Measurements from ENCODE around the gene SUN5. TPM values are rescaled to one million over a fixed set of nuclear protein-coding genes. Genes with fewer than 3 reads are reported as not detected.

SUN5 gene
- total RNA-seq, 2 experiments from 2014 or later = not detected

- H3K4me3 ChIP-seq (ENCODE audit: low read length) = no peak overlapping the region
- ChIA-PET CTCF (no interaction called here), POLR2A (no interaction called here)
- intact Hi-C loops (cut with DNase I, micrococcal nuclease) = no loop called here
- H3K27me3 Mint-ChIP-seq = no peaks in the 10 kb centered on the region
- no peak overlapping the region for H3K27ac Mint-ChIP-seq
- peaks cover 0 to under 1% of the 10 kb centered on the region in 2 experiments for H3K9me3 ChIP-seq (ENCODE audit: control insufficient read depth in 1 of 2, insufficient read depth in 1 of 2, low read length in 2 of 2)
- ATAC-seq (ENCODE audit: poor library complexity) (no peak), DNase-seq (no peak)
- no peak for TF ChIP-seq CTCF (IDR thresholded peaks at IDR 0.05)
- H3K4me1 Mint-ChIP-seq (ENCODE audit: low read depth) = no peaks in the 10 kb centered on the region
- no peak overlapping the region for H3K27ac ChIP-seq (ENCODE audit: low read depth in 1 of 2, low read length in 2 of 2)
- no peaks in the 10 kb centered on the region for H3K36me3 Mint-ChIP-seq (ENCODE audit: low read depth)
- H3K27me3 ChIP-seq (ENCODE audit: control insufficient read depth in 1 of 2, insufficient read depth in 2 of 2, low read length in 2 of 2) = no peaks in the 10 kb centered on the region
- H3K4me3 Mint-ChIP-seq = no peak overlapping the region
- H3K36me3 ChIP-seq (ENCODE audit: insufficient read depth, low read length) = no peaks in the 10 kb centered on the region
- no peaks in the 10 kb centered on the region for H3K9me3 Mint-ChIP-seq
- no peaks in the 10 kb centered on the region for H3K4me1 ChIP-seq (ENCODE audit: insufficient read depth, low read length)
Observed at GRCh38 chr20:33025318-33025876, 21.2 kb upstream of the SUN5 start.

GRCh38 chr20:33024609-33025317, 20.5 kb upstream of the SUN5 start:
- intact Hi-C loops (cut with DNase I, micrococcal nuclease) = no loop called here
- TF ChIP-seq CTCF (IDR thresholded peaks at IDR 0.05) = no peak
- Mint-ChIP-seq H3K36me3 (ENCODE audit: low read depth) (no peaks in the 10 kb centered on the region), H3K9me3 (no peaks in the 10 kb centered on the region), H3K4me3 (no peak overlapping the region), H3K27ac (no peak overlapping the region), H3K27me3 (no peaks in the 10 kb centered on the region), H3K4me1 (ENCODE audit: low read depth) (no peaks in the 10 kb centered on the region)
- ATAC-seq (ENCODE audit: poor library complexity) (no peak), DNase-seq (no peak)
- Histone ChIP-seq H3K36me3 (ENCODE audit: insufficient read depth, low read length) (no peaks in the 10 kb centered on the region), H3K4me1 (ENCODE audit: insufficient read depth, low read length) (no peaks in the 10 kb centered on the region), H3K27ac (ENCODE audit: low read depth in 1 of 2, low read length in 2 of 2) (no peak overlapping the region), H3K27me3 (ENCODE audit: control insufficient read depth in 1 of 2, insufficient read depth in 2 of 2, low read length in 2 of 2) (no peaks in the 10 kb centered on the region), H3K4me3 (ENCODE audit: low read length) (no peak overlapping the region), H3K9me3 (ENCODE audit: control insufficient read depth in 1 of 2, insufficient read depth in 1 of 2, low read length in 2 of 2) (peaks cover 0 to 7% of the 10 kb centered on the region in 2 experiments)
- ChIA-PET POLR2A (no interaction called here), CTCF (no interaction called here)

- Histone ChIP-seq H3K4me3 (ENCODE audit: low read length) (no peak overlapping the region), H3K27me3 (ENCODE audit: control insufficient read depth in 1 of 2, insufficient read depth in 2 of 2, low read length in 2 of 2) (no peaks in the 10 kb centered on the region), H3K27ac (ENCODE audit: low read depth in 1 of 2, low read length in 2 of 2) (no peak overlapping the region), H3K36me3 (ENCODE audit: insufficient read depth, low read length) (no peaks in the 10 kb centered on the region), H3K9me3 (ENCODE audit: control insufficient read depth in 1 of 2, insufficient read depth in 1 of 2, low read length in 2 of 2) (peaks cover 0 to 10% of the 10 kb centered on the region in 2 experiments), H3K4me1 (ENCODE audit: insufficient read depth, low read length) (no peaks in the 10 kb centered on the region)
- Mint-ChIP-seq H3K9me3 (no peaks in the 10 kb centered on the region), H3K27me3 (no peaks in the 10 kb centered on the region), H3K27ac (no peak overlapping the region), H3K4me1 (ENCODE audit: low read depth) (no peaks in the 10 kb centered on the region), H3K36me3 (ENCODE audit: low read depth) (no peaks in the 10 kb centered on the region), H3K4me3 (no peak overlapping the region)
- ChIA-PET POLR2A (no interaction called here), CTCF (no interaction called here)
- no peak for DNase-seq
- ATAC-seq (ENCODE audit: poor library complexity) = no peak
- no peak for TF ChIP-seq CTCF (IDR thresholded peaks at IDR 0.05)
- intact Hi-C loops (cut with DNase I, micrococcal nuclease) = no loop called here
Observed at GRCh38 chr20:33024243-33024560, 20.0 kb upstream of the SUN5 start.

All from CD4-positive, alpha-beta T cell (primary cell).